ENCODE results near the gene ATP9B.

Gene ATP9B

GRCh38 chr18:79336556-79337142 lies 267.5 kb downstream of the ATP9B start:
- DNase-seq: no peak

GRCh38 chr18:79337184-79337583 lies 268.0 kb downstream of the ATP9B start:
- DNase-seq: no peak

GRCh38 chr18:79337620-79338019 lies 268.4 kb downstream of the ATP9B start:
- DNase-seq: no peak

- no peak for DNase-seq
Measured at GRCh38 chr18:79339094-79339908, 270.1 kb downstream of the ATP9B start.

GRCh38 chr18:79343567-79344207 lies 274.5 kb downstream of the ATP9B start:
- no peak for DNase-seq

DNA sequence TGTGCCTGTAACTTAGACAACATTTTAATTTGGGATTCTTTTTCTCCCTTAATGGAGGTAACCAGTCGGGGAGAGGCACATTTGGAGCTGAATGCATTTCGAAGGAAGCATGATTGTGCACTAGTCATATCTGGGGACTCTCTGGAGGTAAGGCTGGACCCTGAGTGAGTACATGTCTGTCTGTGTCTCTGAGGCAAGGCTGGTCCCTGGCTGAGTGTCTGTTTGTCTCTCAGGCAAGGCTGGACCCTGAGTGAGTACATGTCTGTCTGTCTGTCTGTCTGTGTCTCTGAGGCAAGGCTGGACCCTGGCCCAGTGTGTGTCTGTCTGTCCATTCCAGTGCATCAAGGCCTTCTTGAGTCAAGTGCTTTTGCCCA lies 275.0 kb downstream of the ATP9B start:
- DNase-seq: no peak

DNA sequence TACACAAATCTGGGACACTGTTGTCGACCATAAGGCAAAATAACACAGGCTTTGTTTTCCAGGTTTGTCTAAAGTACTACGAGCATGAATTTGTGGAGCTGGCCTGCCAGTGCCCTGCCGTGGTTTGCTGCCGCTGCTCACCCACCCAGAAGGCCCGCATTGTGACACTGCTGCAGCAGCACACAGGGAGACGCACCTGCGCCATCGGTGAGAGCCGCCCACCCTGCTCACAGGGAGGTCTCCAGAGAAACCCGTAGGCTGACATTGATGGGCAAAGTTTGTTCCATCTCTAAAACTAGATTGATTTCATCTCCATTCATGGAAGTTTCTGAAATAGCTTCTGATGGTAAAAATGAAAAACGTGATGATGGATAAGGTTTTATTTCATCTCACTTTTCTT lies 276.2 kb downstream of the ATP9B start:
- no peak for DNase-seq

DNA sequence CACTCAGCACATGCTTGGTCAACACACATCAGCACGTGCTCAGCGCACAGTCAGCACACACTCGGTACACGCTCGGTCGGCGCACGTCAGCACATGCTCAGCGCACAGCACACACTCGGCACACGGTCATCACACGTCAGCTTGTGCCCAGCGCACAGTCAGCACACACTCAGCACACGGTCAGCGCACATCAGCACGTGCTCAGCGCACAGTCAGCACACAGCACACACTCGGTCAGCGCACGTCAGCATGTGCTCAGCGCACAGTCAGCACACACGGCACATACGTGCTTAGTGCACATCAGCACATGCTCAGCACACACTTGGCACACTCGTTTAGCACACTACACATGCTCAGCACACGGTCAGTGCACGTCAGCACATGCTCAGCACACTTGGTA lies 276.8 kb downstream of the ATP9B start:
- DNase-seq: no peak

GRCh38 chr18:79348066-79348465 lies 278.9 kb downstream of the ATP9B start:
- DNase-seq: no peak

DNA sequence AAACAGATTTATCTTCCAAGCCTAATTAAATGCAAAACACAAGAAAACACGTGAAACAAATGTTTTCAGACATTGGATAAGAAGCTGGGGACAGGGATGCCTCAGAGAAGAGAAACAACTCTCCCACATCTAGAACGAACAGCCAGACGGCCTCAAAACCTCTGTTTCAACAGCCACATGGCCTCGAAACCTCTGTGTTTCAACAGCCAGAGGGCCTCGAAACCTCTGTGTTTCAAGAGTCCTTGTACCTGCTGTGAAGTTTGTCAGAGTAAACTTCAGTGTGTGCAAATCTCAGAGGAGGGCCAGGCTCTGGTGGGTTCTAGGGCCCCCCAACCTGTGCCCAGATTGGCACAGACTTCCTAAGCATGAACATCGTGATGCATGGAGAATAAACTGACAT lies 283.2 kb downstream of the ATP9B start:
- DNase-seq: no peak

- DNase-seq: no peak
Measured at GRCh38 chr18:79353267-79353666, 284.1 kb downstream of the ATP9B start.

DNA sequence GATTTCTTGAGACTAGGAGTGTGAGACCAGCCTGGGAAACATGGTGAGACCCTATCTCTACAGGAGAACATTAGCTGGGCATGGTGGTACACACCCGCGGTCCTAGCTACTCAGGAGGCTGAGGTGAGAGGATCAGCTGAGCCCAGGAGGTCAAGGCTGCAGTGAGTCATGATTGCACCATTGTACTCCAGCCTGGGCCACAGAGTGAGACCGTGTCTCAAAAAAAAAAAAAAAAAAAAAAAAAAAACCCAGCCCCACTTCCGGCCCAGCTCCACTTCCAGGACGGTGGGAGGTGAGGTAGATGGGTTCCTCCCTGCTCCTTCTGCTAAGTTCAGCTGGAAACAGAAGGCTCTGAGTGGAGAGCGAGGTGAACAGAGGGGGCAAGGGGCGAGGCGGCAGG lies 285.2 kb downstream of the ATP9B start:
- DNase-seq: no peak

DNA sequence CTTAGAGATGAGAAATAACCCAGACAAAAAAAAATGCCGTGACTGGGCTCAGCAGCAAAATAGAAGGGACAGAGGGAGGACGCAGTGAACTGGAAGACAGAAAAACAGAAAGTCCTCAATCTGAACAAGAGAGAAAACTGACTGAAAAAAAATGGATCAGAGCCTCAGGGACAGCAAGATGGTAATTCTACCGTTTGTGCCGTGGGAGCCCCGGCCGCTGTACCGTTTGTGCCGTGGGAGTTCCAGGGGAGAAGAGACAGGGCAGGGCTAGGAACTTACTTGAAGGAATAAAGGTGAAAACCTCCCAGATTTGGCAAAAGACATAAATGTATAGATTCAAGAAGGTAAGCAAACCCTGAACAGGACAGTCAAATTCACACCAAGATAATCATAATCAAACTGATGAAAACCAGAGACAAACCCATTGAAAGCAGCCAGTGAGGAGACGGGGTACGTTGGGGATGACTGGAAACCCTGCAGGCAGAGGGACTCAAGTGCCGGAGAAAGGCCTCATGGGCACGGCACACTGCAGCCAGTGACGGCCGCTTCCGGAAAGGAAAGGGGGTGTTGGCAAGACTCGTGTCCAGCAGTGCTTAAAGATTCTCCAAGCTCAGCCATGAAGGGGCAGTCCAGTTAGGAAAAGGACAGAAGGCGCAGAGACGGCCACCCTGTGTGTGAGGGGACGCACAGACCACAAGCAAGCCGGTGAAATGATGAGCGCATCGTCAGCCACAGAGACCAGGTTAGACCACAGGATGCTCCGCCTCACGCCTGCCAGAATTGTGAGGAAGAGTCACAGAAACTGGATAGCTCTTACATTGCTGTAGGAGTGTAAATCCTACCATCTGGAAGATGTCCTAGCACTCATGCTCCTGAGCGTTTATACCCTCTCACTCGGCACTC lies 286.5 kb downstream of the ATP9B start:
- DNase-seq: no peak

- DNase-seq: no peak
Measured at GRCh38 chr18:79356435-79356834, 287.2 kb downstream of the ATP9B start.

- no peak for DNase-seq
Measured at GRCh38 chr18:79360933-79361332, 291.7 kb downstream of the ATP9B start.

GRCh38 chr18:79361766-79362522 lies 292.8 kb downstream of the ATP9B start:
- no peak for DNase-seq

DNA sequence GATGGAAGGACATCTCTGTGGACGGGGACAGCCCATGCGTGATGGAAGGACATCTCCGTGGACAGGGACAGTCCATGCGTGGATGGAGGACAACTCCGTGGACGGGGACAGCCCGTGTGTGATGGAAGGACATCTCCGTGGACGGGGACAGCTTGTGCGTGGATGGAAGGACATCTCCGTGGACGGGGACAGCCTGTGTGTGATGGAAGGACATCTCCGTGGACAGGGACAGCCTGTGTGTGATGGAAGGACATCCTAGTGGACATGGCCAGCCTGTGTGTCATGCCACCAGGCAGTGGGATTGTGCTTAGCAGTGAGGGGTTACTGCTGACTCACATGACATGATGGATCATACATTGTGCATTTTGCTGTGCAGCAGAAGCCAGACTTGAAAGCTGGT lies 296.5 kb downstream of the ATP9B start:
- DNase-seq: no peak

DNA sequence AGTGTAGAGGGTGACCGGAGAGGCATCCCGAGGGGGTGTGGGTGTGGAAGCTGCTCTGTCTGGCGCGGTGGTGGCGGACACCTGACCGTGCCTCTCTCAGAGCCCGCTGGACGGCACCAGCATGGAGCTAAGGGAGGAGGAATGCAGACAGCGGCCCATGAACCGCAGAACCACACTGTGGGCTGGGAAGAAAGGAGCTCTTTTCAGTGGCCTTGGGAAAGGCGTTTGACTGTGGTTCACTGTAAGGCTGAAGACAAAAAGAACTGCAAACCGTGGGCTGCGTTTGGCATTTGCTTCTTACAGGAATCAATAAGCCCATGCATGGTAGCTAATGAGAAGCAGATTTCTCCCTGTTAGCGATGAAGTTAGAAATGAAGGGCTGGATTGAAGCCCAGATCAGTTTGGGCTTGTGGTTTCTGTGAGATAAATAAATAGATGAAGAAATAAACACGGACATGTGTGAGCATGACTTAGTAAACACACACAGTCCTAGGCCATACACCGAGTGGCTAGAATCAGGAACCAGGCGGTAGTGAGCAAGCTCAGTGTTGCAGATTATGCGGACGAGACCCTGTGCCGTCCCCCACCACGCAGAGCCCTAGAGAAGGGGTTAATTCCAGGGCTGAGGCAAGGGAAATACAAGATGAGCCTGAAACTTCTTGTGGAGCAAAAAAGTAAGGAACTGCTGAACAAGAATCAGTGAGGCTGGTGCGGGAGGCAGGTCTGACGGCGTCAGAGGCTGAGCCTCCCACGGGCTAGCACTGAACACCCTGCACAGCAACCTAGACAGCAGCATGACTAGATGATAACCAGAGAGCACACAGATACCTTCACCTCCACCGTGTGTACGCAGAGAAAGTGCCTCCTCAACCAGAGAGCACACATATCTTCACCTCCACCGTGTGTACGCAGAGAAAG lies 297.2 kb downstream of the ATP9B start:
- DNase-seq: no peak

DNA sequence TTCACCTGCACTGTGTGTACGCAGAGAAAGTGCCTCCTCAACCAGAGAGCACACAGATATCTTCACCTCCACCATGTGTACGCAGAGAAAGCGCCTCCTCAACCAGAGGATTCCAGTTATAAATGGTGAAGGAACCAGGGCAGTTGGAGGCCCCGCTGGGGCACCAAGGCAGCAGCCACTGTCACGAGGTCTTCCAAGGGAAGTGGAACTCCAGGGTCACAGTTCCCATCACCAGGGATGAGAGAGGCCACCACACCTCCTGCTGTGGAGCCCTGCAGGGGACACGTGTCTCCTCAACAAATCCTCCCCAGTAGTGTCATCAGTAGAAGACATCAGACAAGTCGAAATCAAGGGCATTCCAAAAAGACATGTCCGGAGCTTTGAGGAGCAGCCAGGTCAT lies 298.3 kb downstream of the ATP9B start:
- no peak for DNase-seq

DNA sequence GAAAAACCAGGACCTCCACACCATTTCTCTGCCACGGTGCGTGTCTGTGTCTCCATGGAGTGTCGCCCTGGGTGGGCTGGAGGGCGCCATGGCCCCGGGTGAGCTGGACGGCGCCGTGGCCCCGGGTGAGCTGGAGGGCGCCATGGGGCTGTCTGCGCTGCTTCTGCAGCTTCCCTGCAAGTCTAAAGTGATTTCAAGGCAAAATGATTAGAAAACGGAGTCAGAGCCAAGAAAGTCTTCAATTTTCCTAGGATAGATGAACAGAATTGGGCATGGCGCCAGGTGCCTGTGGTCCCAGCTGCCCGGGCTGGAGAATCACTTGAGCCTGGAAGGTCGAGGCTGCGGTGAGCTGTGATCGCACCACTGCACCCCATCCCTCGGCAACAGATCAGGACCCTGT lies 298.8 kb downstream of the ATP9B start:
- DNase-seq: no peak

DNA sequence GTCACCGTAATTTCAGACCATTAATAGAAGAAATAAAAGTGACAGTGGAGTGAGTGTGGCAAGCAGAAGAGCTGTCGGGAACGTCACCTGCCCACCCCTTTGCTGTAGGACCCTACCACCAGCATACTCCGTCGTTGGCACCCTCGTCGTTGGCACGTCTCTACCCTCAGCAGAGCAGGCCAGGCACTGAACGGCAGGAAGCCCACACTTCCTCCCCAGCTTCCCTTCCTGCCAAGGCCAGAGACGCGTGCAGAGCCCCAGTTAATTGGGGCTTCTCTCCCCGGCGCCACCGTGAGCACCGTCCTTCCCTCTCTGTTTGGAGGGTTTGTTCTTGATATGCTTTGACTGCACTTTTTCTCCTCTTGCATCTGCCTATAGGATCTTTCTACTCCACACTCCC lies 299.5 kb downstream of the ATP9B start:
- no peak for DNase-seq

All from activated naive CD4-positive, alpha-beta T cell treated with Interleukin-2 at 50 U/mL for 16 hours (primary cell).